ENCODE results near the gene COQ10A.

GRCh38 chr12:56260921-56261320, 5.8 kb upstream of the COQ10A start:
- no peak for TF ChIP-seq CTCF (IDR thresholded peaks at IDR 0.05)
- TF ChIP-seq POLR2A (IDR thresholded peaks at IDR 0.05) = no peak
